ENCODE measurements around the gene RYR2.

DNA sequence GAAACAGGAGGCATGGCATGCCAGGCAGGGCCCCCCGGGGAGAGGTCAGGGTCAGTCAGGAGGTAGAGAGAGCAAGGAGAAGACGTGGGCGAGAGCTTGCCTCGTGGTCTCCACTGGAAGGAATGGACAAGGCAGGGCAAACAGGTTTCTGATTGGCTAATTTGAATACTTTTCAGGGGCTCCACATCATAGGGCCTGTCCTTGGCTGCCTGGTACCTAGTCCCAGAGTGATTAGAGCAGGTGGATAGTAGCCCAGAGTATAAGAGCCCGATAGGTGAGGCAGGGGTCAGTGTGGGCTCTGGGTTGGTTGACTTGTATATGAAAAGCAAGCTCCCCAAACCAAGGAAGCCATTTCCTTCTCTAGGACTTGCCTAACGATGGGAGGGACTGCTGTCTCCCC is 670.1 kb downstream of the RYR2 start:
- TF ChIP-seq, protein P1, sequence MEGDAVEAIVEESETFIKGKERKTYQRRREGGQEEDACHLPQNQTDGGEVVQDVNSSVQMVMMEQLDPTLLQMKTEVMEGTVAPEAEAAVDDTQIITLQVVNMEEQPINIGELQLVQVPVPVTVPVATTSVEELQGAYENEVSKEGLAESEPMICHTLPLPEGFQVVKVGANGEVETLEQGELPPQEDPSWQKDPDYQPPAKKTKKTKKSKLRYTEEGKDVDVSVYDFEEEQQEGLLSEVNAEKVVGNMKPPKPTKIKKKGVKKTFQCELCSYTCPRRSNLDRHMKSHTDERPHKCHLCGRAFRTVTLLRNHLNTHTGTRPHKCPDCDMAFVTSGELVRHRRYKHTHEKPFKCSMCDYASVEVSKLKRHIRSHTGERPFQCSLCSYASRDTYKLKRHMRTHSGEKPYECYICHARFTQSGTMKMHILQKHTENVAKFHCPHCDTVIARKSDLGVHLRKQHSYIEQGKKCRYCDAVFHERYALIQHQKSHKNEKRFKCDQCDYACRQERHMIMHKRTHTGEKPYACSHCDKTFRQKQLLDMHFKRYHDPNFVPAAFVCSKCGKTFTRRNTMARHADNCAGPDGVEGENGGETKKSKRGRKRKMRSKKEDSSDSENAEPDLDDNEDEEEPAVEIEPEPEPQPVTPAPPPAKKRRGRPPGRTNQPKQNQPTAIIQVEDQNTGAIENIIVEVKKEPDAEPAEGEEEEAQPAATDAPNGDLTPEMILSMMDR (conservative IDR thresholded peaks at IDR 0.05): no peak
- no peak for TF ChIP-seq ZFX (IDR thresholded peaks at IDR 0.05)
